ENCODE measurements around the gene OSBPL1A.

- TF ChIP-seq POLR2A (IDR thresholded peaks at IDR 0.05) (no peak), CTCF (IDR thresholded peaks at IDR 0.05) (no peak), EP300 (IDR thresholded peaks at IDR 0.05) (no peak)
Measured at GRCh38 chr18:24272229-24272525, 125.4 kb downstream of the OSBPL1A start.
